ENCODE data around the gene CD84.
"Not testable (repeated sequence)": the region's sequence is repeated elsewhere in the genome, so short reads cannot be mapped to it uniquely, and the experiment has no call there.

The CD84 gene

DNA sequence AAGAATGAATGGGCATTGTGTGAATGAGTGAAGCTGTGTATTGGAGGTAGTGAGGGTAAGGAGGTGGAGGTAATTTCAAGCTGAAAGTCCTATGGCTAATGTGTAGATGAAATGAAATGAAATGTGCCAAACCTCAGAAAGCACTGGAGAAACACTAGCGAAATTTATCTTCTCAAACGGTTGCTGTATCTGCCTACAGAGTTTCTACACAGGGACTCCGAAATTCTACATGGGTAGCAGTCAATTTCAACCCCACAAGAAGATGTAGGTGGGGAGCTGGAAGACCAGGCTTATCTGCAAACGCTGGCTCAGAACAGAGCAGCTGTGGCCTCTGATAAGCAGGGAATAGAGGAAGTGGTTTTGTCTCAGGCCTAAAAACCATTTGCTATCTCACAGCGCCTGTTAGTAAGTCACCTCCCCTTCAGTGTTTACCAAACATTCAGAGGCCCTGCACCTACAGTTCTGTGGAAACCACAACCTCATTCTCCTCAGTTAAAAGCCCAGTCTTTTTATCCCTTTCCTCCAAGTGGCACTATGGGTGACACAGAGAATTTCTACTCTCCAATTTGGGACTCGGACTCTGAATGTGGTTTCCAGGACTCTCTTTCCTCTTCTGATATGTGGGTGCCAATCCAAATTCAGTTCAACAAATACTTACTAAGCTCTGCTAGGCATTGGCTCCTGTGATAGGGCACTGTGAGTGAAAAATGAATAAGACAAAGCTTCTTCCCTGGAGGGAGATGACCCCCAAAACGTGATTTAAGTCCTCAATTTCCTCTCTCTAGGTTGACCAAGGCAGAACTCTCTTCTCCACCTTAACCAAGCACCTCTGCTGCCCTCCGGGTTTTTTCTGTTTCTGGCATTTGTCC lies 39.1 kb downstream of the CD84 start:
- H3K36me3 ChIP-seq (ENCODE audit: insufficient read depth, low read length): no peaks in the 10 kb centered on the region
- H3K4me3 ChIP-seq (ENCODE audit: low read length): no peak overlapping the region
- no peaks in the 10 kb centered on the region for H3K4me1 ChIP-seq (ENCODE audit: insufficient read depth, low read length)
- no peak overlapping the region for H2AFZ ChIP-seq (ENCODE audit: low read depth, low read length)
- peaks cover under 1% of the 10 kb centered on the region for H3K9me3 ChIP-seq (ENCODE audit: low read length)
- H3K27me3 ChIP-seq (ENCODE audit: insufficient read depth, low read length): no peaks in the 10 kb centered on the region

DNA sequence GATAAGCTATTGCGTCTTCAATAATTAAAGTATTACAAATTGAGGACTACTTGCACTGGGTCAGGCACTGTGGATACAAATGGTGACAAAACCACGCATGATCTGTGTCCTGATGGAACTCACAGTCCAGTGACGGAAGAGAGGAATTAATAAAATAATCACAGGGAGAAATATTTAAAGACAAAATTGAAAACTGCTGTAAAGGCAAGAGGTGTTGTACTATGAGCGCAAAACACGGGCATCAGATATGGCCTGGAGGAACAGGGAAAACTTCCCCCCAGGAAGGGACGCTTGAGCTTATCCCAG lies 39.7 kb downstream of the CD84 start:
- H3K4me1 ChIP-seq (ENCODE audit: insufficient read depth, low read length): no peaks in the 10 kb centered on the region
- no peaks in the 10 kb centered on the region for H3K27me3 ChIP-seq (ENCODE audit: insufficient read depth, low read length)
- H2AFZ ChIP-seq (ENCODE audit: low read depth, low read length): no peak overlapping the region
- H3K4me3 ChIP-seq (ENCODE audit: low read length): no peak overlapping the region
- H3K9me3 ChIP-seq (ENCODE audit: low read length): peaks cover 2% of the 10 kb centered on the region
- H3K36me3 ChIP-seq (ENCODE audit: insufficient read depth, low read length): no peaks in the 10 kb centered on the region

DNA sequence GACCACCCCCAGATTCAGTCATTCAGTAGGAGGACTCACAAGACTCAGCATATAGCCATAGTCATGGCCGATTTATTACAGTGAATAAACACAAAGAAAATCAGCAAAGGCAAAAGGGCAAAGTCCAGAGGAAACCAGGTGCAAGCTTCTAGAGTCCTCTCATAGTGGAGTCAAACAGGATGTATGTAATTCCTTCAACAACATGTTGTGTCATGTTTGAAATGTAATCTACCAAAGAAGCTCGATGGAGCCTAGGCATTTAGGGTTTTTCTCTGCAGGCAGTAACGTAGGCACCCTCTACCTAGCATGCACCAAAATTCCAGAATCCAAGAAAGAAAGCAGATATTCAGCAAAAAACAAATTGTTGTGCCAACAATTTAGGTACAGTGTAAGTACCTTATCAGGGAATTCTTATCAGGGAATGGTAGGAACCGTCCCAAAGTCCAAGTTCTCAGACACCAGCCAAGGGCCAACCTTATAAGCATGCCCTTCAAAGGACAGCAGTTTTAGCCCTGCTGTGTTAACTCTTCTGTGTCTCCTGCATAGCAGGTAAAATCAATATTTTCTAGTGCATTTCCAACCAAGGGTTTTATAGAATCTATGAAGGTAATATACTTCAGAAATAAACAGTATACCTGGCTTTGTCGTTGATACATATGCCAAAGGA lies 40.2 kb downstream of the CD84 start:
- Histone ChIP-seq H2AFZ (ENCODE audit: low read depth, low read length) (no peak overlapping the region), H3K36me3 (ENCODE audit: insufficient read depth, low read length) (no peaks in the 10 kb centered on the region), H3K4me3 (ENCODE audit: low read length) (no peak overlapping the region), H3K4me1 (ENCODE audit: insufficient read depth, low read length) (no peaks in the 10 kb centered on the region), H3K9me3 (ENCODE audit: low read length) (peaks cover 2% of the 10 kb centered on the region), H3K27me3 (ENCODE audit: insufficient read depth, low read length) (no peaks in the 10 kb centered on the region)

GRCh38 chr1:160537714-160538665 lies 41.3 kb downstream of the CD84 start:
- H2AFZ ChIP-seq (ENCODE audit: low read depth, low read length): no peak overlapping the region
- peaks cover 2% of the 10 kb centered on the region for H3K9me3 ChIP-seq (ENCODE audit: low read length)
- H3K4me3 ChIP-seq (ENCODE audit: low read length): no peak overlapping the region
- H3K4me1 ChIP-seq (ENCODE audit: insufficient read depth, low read length): no peaks in the 10 kb centered on the region
- no peaks in the 10 kb centered on the region for H3K27me3 ChIP-seq (ENCODE audit: insufficient read depth, low read length)
- H3K36me3 ChIP-seq (ENCODE audit: insufficient read depth, low read length): no peaks in the 10 kb centered on the region

- no peaks in the 10 kb centered on the region for H3K4me1 ChIP-seq (ENCODE audit: insufficient read depth, low read length)
- no peaks in the 10 kb centered on the region for H3K27me3 ChIP-seq (ENCODE audit: insufficient read depth, low read length)
- H3K36me3 ChIP-seq (ENCODE audit: insufficient read depth, low read length): no peaks in the 10 kb centered on the region
- H3K9me3 ChIP-seq (ENCODE audit: low read length): peaks cover 2% of the 10 kb centered on the region
- no peak overlapping the region for H2AFZ ChIP-seq (ENCODE audit: low read depth, low read length)
- no peak overlapping the region for H3K4me3 ChIP-seq (ENCODE audit: low read length)
These were observed 44.3 kb downstream of the CD84 start for GRCh38 chr1:160534823-160535605.

DNA sequence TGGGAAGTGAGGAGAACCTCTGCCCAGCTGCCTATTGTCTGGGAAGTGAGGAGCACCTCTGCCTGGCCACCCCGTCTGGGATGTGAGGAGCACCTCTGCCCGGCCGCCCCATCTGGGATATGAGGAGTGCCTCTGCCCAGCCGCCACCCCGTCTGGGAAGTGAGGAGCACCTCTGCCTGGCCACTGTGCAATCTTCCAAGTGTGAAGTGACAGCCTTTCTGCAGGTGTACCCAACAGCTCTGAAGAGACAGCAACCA lies 46.8 kb downstream of the CD84 start:
- H3K36me3 ChIP-seq (ENCODE audit: insufficient read depth, low read length); H3K4me1 ChIP-seq (ENCODE audit: insufficient read depth, low read length): not testable (repeated sequence)

GRCh38 chr1:160531809-160532556 lies 47.3 kb downstream of the CD84 start:
- H3K9me3 ChIP-seq (ENCODE audit: low read length); H3K36me3 ChIP-seq (ENCODE audit: insufficient read depth, low read length): not testable (repeated sequence)

More for the DNA sequence above, 46.8 kb downstream of the CD84 start:
- H3K4me3 ChIP-seq (ENCODE audit: low read length); H3K27me3 ChIP-seq (ENCODE audit: insufficient read depth, low read length); H2AFZ ChIP-seq (ENCODE audit: low read depth, low read length); H3K9me3 ChIP-seq (ENCODE audit: low read length): not testable (repeated sequence)

GRCh38 chr1:160529401-160529952 lies 49.8 kb downstream of the CD84 start:
- not testable (repeated sequence) for H3K4me1 ChIP-seq (ENCODE audit: insufficient read depth, low read length); H3K4me3 ChIP-seq (ENCODE audit: low read length); H3K27me3 ChIP-seq (ENCODE audit: insufficient read depth, low read length); H2AFZ ChIP-seq (ENCODE audit: low read depth, low read length); H3K9me3 ChIP-seq (ENCODE audit: low read length); H3K36me3 ChIP-seq (ENCODE audit: insufficient read depth, low read length)

More at GRCh38 chr1:160531809-160532556, 47.3 kb downstream of the CD84 start:
- H3K4me1 ChIP-seq (ENCODE audit: insufficient read depth, low read length); H3K27me3 ChIP-seq (ENCODE audit: insufficient read depth, low read length); H2AFZ ChIP-seq (ENCODE audit: low read depth, low read length); H3K4me3 ChIP-seq (ENCODE audit: low read length): not testable (repeated sequence)

DNA sequence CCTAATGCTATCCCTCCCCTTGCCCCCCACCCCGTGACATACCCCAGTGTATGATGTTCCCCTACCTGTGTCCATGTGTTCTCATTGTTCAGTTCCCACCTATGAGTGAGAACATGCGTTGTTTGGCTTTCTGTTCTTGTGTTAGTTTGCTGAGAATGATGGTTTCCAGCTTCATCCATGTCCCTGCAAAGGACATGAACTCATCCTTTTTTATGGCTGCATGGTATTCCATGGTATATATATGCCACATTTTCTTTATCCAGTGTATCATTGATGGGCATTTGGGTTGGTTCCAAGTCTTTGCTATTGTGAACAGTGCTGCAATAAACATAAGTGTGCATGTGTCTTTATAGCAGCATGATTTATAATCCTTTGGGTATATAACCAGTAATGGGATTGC lies 55.5 kb downstream of the CD84 start:
- H3K9me3 ChIP-seq (ENCODE audit: low read length); H2AFZ ChIP-seq (ENCODE audit: low read depth, low read length); H3K4me1 ChIP-seq (ENCODE audit: insufficient read depth, low read length); H3K4me3 ChIP-seq (ENCODE audit: low read length); H3K36me3 ChIP-seq (ENCODE audit: insufficient read depth, low read length); H3K27me3 ChIP-seq (ENCODE audit: insufficient read depth, low read length): not testable (repeated sequence)

GRCh38 chr1:160522622-160523345 lies 56.5 kb downstream of the CD84 start, which contains the start of gene SLAMF6:
TSS of gene SLAMF6 (minus strand) at chr1:160523255. CDS start at chr1:160523192, 63 bp downstream.
- Histone ChIP-seq H3K9me3 (ENCODE audit: low read length) (no peaks in the 10 kb centered on the region), H3K36me3 (ENCODE audit: insufficient read depth, low read length) (no peaks in the 10 kb centered on the region), H3K27me3 (ENCODE audit: insufficient read depth, low read length) (no peaks in the 10 kb centered on the region), H2AFZ (ENCODE audit: low read depth, low read length) (no peak within 1 kb of the TSS), H3K4me3 (ENCODE audit: low read length) (no peak within 1 kb of the TSS), H3K4me1 (ENCODE audit: insufficient read depth, low read length) (no peaks in the 10 kb centered on the region)

GRCh38 chr1:160522136-160522535 lies 57.2 kb downstream of the CD84 start:
- no peaks in the 10 kb centered on the region for H3K9me3 ChIP-seq (ENCODE audit: low read length)
- H3K27me3 ChIP-seq (ENCODE audit: insufficient read depth, low read length): no peaks in the 10 kb centered on the region
- no peaks in the 10 kb centered on the region for H3K36me3 ChIP-seq (ENCODE audit: insufficient read depth, low read length)

More at GRCh38 chr1:160522136-160522535, 57.2 kb downstream of the CD84 start:
- Histone ChIP-seq H3K4me1 (ENCODE audit: insufficient read depth, low read length) (no peaks in the 10 kb centered on the region), H3K4me3 (ENCODE audit: low read length) (no peak overlapping the region), H2AFZ (ENCODE audit: low read depth, low read length) (no peak overlapping the region)
